Activated CD4-positive, alpha-beta T cell treated with anti-CD3 and anti-CD28 coated beads, Interleukin-2, Interleukin-6, amounts not matched to agents 100 ng/mL and 50 ng/mL, durations not matched to agents 16 hours and 8 hours (primary cell): ENCODE measurements around the gene CEP295NL.
"Not testable (repeated sequence)": the region's sequence is repeated elsewhere in the genome, so short reads cannot be mapped to it uniquely, and the experiment has no call there.

ENCODE experiments used
- DNase-seq: peaks from one replicate; pipeline ENCODE4 v3.0.0-alpha.2; 2020

CEP295NL gene

GRCh38 chr17:78884876-78885667 lies 17.9 kb downstream of the CEP295NL start:
- DNase-seq: no peak

- DNase-seq: no peak
Observed at GRCh38 chr17:78884148-78884825, 18.7 kb downstream of the CEP295NL start.

GRCh38 chr17:78883533-78884131 lies 19.4 kb downstream of the CEP295NL start:
- no peak for DNase-seq

GRCh38 chr17:78883089-78883532 lies 19.9 kb downstream of the CEP295NL start:
- DNase-seq: no peak

- no peak for DNase-seq
Observed at GRCh38 chr17:78882540-78883088, 20.4 kb downstream of the CEP295NL start.

GRCh38 chr17:78879635-78880186 lies 23.3 kb downstream of the CEP295NL start:
- peak; percentile 27 for DNase-seq

- no peak for DNase-seq
Observed at GRCh38 chr17:78878871-78879527, 24.0 kb downstream of the CEP295NL start.

GRCh38 chr17:78878261-78878660 lies 24.7 kb downstream of the CEP295NL start:
- DNase-seq: no peak

GRCh38 chr17:78876954-78877517 lies 26.0 kb downstream of the CEP295NL start:
- DNase-seq: not testable (repeated sequence)

- DNase-seq: no peak
Observed at GRCh38 chr17:78876094-78876597, 26.9 kb downstream of the CEP295NL start.

GRCh38 chr17:78875363-78876093 lies 27.5 kb downstream of the CEP295NL start:
- DNase-seq: no peak

- no peak for DNase-seq
Observed at GRCh38 chr17:78873519-78874340, 29.3 kb downstream of the CEP295NL start.

- DNase-seq: no peak
Observed at GRCh38 chr17:78872486-78872885, 30.5 kb downstream of the CEP295NL start.

GRCh38 chr17:78870621-78871020 lies 32.4 kb downstream of the CEP295NL start:
- DNase-seq: no peak

GRCh38 chr17:78868391-78868790 lies 34.6 kb downstream of the CEP295NL start:
- DNase-seq: no peak

- not testable (repeated sequence) for DNase-seq
Observed at GRCh38 chr17:78867046-78867445, 36.0 kb downstream of the CEP295NL start.

- peak; percentile 74 for DNase-seq
Observed at GRCh38 chr17:78865682-78866390, 37.2 kb downstream of the CEP295NL start.

GRCh38 chr17:78864117-78864516 lies 38.9 kb downstream of the CEP295NL start:
- no peak for DNase-seq
